ENCODE results near the gene TMEM225B.
A peak's percentile ranks its signal among the peaks of the same experiment; 100 is the strongest.

DNA sequence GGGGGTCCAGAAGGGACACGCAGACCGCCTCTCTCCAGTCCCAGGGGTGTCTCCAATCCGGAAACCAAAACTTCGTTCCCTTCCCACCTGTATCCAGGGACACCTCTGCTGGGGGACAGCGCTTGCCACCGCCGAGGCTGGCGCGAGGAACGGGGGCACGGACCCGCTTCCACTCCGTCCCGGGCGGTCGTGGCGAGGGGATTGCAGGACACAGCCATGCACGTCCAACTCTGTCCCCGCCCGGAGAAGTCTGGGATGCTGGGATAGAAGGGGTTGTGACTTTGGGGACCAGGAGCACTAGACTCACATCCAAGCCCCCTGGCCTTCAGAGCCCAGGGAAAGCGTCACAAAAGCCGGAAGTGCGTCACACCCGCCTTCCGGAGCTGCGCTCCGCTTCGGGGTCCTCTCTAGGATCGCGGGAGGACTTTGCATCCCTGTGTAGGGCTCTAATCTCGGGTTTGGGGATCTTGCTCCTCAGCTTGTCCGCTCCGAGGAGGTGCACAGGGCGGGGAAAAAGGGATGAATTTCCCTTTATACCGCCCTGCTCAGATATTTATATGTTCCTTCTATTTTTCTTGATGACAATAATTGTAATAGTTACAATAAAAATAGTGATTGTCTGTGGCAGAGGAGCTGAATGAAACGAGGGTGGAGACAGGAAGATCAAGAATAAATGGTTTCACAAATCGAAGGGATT is 46.2 kb upstream of the TMEM225B start, which contains the start of gene FAM200A:
- TF ChIP-seq, protein P1, sequence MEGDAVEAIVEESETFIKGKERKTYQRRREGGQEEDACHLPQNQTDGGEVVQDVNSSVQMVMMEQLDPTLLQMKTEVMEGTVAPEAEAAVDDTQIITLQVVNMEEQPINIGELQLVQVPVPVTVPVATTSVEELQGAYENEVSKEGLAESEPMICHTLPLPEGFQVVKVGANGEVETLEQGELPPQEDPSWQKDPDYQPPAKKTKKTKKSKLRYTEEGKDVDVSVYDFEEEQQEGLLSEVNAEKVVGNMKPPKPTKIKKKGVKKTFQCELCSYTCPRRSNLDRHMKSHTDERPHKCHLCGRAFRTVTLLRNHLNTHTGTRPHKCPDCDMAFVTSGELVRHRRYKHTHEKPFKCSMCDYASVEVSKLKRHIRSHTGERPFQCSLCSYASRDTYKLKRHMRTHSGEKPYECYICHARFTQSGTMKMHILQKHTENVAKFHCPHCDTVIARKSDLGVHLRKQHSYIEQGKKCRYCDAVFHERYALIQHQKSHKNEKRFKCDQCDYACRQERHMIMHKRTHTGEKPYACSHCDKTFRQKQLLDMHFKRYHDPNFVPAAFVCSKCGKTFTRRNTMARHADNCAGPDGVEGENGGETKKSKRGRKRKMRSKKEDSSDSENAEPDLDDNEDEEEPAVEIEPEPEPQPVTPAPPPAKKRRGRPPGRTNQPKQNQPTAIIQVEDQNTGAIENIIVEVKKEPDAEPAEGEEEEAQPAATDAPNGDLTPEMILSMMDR (IDR thresholded peaks at IDR 0.05 in 8 of 11, conservative IDR thresholded peaks at IDR 0.05 in 3 of 11): no peak
- TF ChIP-seq POLR2AphosphoS5 (IDR thresholded peaks at IDR 0.05): peak; percentile 92 to 97 (median 92)

Measured in spleen (tissue), 7 donors.